Measurements from ENCODE around the gene NBPF26.
A peak's percentile ranks its signal among the peaks of the same experiment; 100 is the strongest.
"Not testable (repeated sequence)": the region's sequence is repeated elsewhere in the genome, so short reads cannot be mapped to it uniquely, and the experiment has no call there.

Gene NBPF26

GRCh38 chr1:120844186-120844944, 120.6 kb downstream of the NBPF26 start:
- H3K36me3 Mint-ChIP-seq; H3K27me3 Mint-ChIP-seq; H3K9me3 Mint-ChIP-seq; H3K27ac Mint-ChIP-seq; H3K4me1 Mint-ChIP-seq; ATAC-seq (replicated peaks); DNase-seq: not testable (repeated sequence)
- peak overlapping the region in 1 of 2 donors; percentile 90 for H3K4me3 Mint-ChIP-seq

DNA sequence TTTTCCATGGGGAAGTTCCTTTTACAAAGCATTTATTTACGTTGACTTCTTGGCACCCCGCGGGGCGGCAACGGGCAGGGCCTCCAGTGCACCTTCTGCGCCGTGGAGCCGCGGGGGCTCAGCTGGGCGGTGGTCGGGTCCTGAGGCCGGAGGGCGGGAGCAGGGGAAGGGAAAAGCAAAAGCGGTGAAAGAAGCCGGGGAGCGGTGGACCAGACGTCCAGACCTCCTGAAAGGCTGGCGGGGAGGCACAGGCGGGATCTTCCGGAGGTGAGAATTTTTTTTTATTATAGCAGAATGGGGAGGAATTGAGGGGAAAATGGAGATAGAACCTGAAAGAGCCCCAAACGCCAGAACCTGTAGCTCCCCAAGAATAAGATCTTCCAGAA, 121.2 kb downstream of the NBPF26 start:
- H3K4me3 Mint-ChIP-seq = peak overlapping the region in 1 of 2 donors; percentile 90
- H3K4me1 Mint-ChIP-seq = peaks cover 0 to 13% of the 10 kb centered on the region in 2 donors
- H3K27ac Mint-ChIP-seq; ATAC-seq (replicated peaks); H3K9me3 Mint-ChIP-seq; DNase-seq; H3K36me3 Mint-ChIP-seq; H3K27me3 Mint-ChIP-seq: not testable (repeated sequence)

DNA sequence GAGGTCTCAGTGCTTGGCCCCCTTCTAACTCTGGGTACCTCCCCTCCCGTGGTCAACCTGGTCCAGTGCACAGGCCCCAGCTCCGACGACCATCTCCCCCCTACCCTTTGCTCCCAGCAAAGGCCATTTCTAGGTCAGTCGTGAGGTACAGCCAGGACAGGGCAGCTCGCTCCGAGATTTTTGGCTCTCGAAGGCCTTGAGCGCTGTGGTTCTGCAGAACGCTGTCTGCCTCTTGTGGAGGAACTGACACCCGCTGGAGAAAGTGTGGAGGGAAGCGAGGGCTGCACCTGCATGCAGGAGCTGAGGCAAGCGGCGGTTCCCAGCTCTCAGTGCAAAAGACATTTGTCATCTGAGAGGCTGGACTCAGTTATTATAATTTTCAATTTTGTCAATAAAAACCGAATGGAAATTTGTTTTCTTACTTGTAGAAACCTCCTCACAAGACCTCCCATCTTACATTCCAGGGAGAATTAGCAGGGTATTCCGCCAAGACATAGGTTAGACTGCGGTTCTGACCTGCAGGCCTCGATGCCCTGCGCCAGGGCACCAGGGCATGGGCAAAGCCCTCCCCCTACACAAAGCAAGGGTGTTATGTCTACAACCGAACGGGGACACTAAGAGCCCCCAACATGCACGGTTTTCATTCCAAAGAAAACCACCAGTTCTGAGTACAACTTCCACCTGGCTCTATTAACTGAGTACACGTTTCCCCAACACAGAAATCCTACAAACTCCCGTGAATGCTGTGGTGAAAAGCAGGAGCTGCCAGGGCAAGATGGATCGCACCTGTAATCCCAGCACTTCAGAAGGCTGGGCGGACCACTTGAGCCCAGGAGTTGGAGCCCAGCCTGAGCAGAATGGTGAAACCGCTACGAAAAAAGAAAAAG, 125.9 kb downstream of the NBPF26 start:
- peaks cover 0 to 22% of the 10 kb centered on the region in 2 donors for H3K4me1 Mint-ChIP-seq
- H3K4me3 Mint-ChIP-seq = peak overlapping the region in 1 of 2 donors; percentile 84
- H3K27ac Mint-ChIP-seq, H3K9me3 Mint-ChIP-seq, H3K36me3 Mint-ChIP-seq, DNase-seq, H3K27me3 Mint-ChIP-seq: not testable (repeated sequence)
- peak; percentile 8 to 74 for ATAC-seq (replicated peaks)

- peaks cover 0 to 22% of the 10 kb centered on the region in 2 donors for H3K4me1 Mint-ChIP-seq
- not testable (repeated sequence) for DNase-seq; H3K27me3 Mint-ChIP-seq; H3K27ac Mint-ChIP-seq; H3K36me3 Mint-ChIP-seq; H3K9me3 Mint-ChIP-seq; ATAC-seq (replicated peaks)
- H3K4me3 Mint-ChIP-seq = peak overlapping the region in 1 of 2 donors; percentile 84
These were observed 126.5 kb downstream of the NBPF26 start for GRCh38 chr1:120850287-120850536.

DNA sequence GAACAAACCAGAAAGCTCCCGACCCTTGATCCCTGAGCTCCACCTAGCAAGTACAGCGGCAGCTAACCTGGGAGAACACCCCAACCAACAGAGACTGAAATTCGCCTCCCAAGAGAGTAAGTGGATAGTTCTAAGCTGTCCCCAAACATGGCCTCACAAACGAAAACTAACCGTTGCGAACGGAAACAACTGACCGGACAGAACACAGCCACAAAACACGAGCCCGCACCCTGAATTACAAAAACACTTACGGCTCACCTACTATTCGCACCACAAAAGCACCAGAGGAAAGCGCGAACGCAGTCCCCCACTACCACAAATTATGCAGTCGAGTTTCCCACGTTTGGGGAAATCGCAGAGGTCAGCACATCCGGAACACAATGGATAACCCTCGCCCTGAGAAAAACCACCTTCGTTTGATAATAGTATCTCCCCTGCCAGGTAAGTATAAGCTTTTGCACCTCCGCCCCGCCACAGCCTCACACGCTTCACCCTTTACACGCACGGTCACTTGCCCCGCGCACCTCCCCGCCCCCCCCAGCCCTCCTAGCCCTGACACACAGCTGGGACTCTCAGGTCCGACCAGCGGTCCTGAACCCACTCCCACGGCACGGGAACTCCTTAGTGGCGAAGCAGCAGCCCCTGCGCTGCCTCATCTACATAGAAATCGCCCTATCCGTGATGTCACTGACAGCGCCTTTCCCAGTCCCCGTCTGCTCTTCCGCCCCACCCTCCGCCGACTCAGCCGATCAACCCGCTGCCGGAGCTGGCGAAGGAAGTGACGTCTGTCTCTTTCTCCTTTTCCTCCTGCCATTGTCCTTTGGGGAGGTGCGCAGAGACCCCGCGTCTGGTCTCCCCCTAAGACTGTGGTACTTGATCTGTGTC, 127.0 kb downstream of the NBPF26 start:
- not testable (repeated sequence) for DNase-seq, H3K9me3 Mint-ChIP-seq, H3K27me3 Mint-ChIP-seq, H3K27ac Mint-ChIP-seq, H3K36me3 Mint-ChIP-seq
- ATAC-seq (replicated peaks) = peak; percentile 84 to 93
- Mint-ChIP-seq H3K4me1 (peaks cover 0 to 22% of the 10 kb centered on the region in 2 donors), H3K4me3 (peak overlapping the region in 1 of 2 donors; percentile 84)

GRCh38 chr1:120858144-120858543, 134.4 kb downstream of the NBPF26 start:
- not testable (repeated sequence) for H3K36me3 Mint-ChIP-seq; H3K4me3 Mint-ChIP-seq; ATAC-seq (replicated peaks); H3K9me3 Mint-ChIP-seq; H3K27ac Mint-ChIP-seq; H3K27me3 Mint-ChIP-seq; DNase-seq; H3K4me1 Mint-ChIP-seq

GRCh38 chr1:120859615-120860234, 136.0 kb downstream of the NBPF26 start:
- not testable (repeated sequence) for ATAC-seq (replicated peaks); DNase-seq; H3K9me3 Mint-ChIP-seq; H3K27ac Mint-ChIP-seq; H3K27me3 Mint-ChIP-seq; H3K4me1 Mint-ChIP-seq; H3K36me3 Mint-ChIP-seq; H3K4me3 Mint-ChIP-seq

- not testable (repeated sequence) for H3K27me3 Mint-ChIP-seq; H3K9me3 Mint-ChIP-seq; H3K27ac Mint-ChIP-seq; ATAC-seq (replicated peaks); H3K36me3 Mint-ChIP-seq; DNase-seq; H3K4me3 Mint-ChIP-seq; H3K4me1 Mint-ChIP-seq
These were observed 154.5 kb downstream of the NBPF26 start for GRCh38 chr1:120878206-120878605.

GRCh38 chr1:120880056-120880455, 156.3 kb downstream of the NBPF26 start:
- ATAC-seq (replicated peaks); H3K4me1 Mint-ChIP-seq: not testable (repeated sequence)

GRCh38 chr1:120881934-120882333, 158.2 kb downstream of the NBPF26 start:
- not testable (repeated sequence) for H3K9me3 Mint-ChIP-seq; H3K27ac Mint-ChIP-seq; H3K4me3 Mint-ChIP-seq; DNase-seq; ATAC-seq (replicated peaks); H3K4me1 Mint-ChIP-seq; H3K36me3 Mint-ChIP-seq; H3K27me3 Mint-ChIP-seq

More at GRCh38 chr1:120880056-120880455, 156.3 kb downstream of the NBPF26 start:
- H3K27me3 Mint-ChIP-seq, H3K9me3 Mint-ChIP-seq, H3K27ac Mint-ChIP-seq, DNase-seq, H3K4me3 Mint-ChIP-seq, H3K36me3 Mint-ChIP-seq: not testable (repeated sequence)

Data from stimulated activated naive B cell treated with anti-CD40 and anti-IgM and Interleukin-4, amounts not matched to agents 10 μg/mL and 1 μg/mL and 100 μg/mL, for 72 hours (primary cell).